Neural cell (in vitro differentiated cells): ENCODE results near the gene LPIN1.

Experiments used
- CTCF ChIP-seq: fragments of 450-650 bp; IDR thresholded peaks from 2 replicates; pipeline ENCODE4 v1.5.1; 2014; ENCODE audit warnings: antibody characterized with exemption, mild to moderate bottlenecking, moderate library complexity; ENCODE audit not compliant: poor library complexity, severe bottlenecking
- EP300 ChIP-seq: fragments of 450-650 bp; conservative IDR thresholded peaks from 2 replicates; pipeline ENCODE4 v1.6.1; 2014; ENCODE audit warnings: antibody characterized with exemption, mild to moderate bottlenecking, moderate library complexity; ENCODE audit not compliant: poor library complexity, severe bottlenecking
- EZH2 ChIP-seq: fragments of 200-600, 300-800 bp; shearing (Covaris generic), sonication (generic); IDR thresholded peaks from 2 replicates; pipeline ENCODE4 v1.6.1; 2014; ENCODE audit warnings: antibody characterized with exemption, low read length, borderline replicate concordance, mild to moderate bottlenecking; ENCODE audit not compliant: insufficient read depth, poor library complexity, severe bottlenecking
- MXI1 ChIP-seq: fragments of 450-650 bp; conservative IDR thresholded peaks from 2 replicates; pipeline ENCODE4 v1.6.1; 2014; ENCODE audit warnings: antibody characterized with exemption, mild to moderate bottlenecking; ENCODE audit not compliant: poor library complexity, severe bottlenecking
- POLR2AphosphoS5 ChIP-seq: IDR thresholded peaks from 2 replicates; pipeline ENCODE4 v1.6.1; 2012
- RAD21 ChIP-seq: fragments of 450-650 bp; conservative IDR thresholded peaks from 2 replicates; pipeline ENCODE4 v1.6.1; 2014; ENCODE audit warnings: antibody characterized with exemption, mild to moderate bottlenecking, moderate library complexity
- REST ChIP-seq: IDR thresholded peaks from 2 replicates; pipeline ENCODE4 v1.6.1; 2012; ENCODE audit warnings: borderline replicate concordance
- SMC3 ChIP-seq: fragments of 450-650 bp; conservative IDR thresholded peaks from 2 replicates; pipeline ENCODE4 v1.6.1; 2014; ENCODE audit warnings: antibody characterized with exemption, mild to moderate bottlenecking, moderate library complexity; ENCODE audit not compliant: poor library complexity
- TAF1 ChIP-seq: IDR thresholded peaks from 2 replicates; pipeline ENCODE4 v1.6.1; 2012; ENCODE audit warnings: low read depth

GRCh38 chr2:11870584-11870983, 124.2 kb downstream of the LPIN1 start:
- TF ChIP-seq CTCF (no peak), POLR2AphosphoS5 (no peak), EZH2 (no peak), EP300 (no peak), MXI1 (no peak), RAD21 (no peak), SMC3 (no peak), REST (no peak), TAF1 (no peak)
